BJ (cell line): ENCODE measurements around the gene MLPH. TPM values are rescaled to one million over a fixed set of nuclear protein-coding genes. Genes with fewer than 3 reads are reported as not detected.

Experiments
- CTCF ChIA-PET: fragments of 350-600 bp; formaldehyde crosslinking; extraction: SDS; loops from one replicate; lab custom pipeline; 2021; ENCODE audit warnings: antibody characterized with exemption, inconsistent platforms; lab: Yijun Ruan, JAX
- POLR2A ChIA-PET: fragments of 300-600 bp; sonication (Branson Sonifier 250); formaldehyde crosslinking; extraction: SDS; loops from one replicate; lab custom pipeline; 2021; ENCODE audit warnings: antibody characterized with exemption; lab: Charles Lee
- DNase-seq: peaks from one replicate; pipeline ENCODE4 v3.0.0-alpha.2; 2011; ENCODE audit warnings: low read depth
- H3K27me3 ChIP-seq: 2 replicates; pipeline ENCODE4 v1.6.0; 2011; ENCODE audit warnings: low read length; ENCODE audit not compliant: control insufficient read depth, insufficient read depth
- H3K36me3 ChIP-seq: 2 replicates; pipeline ENCODE4 v1.5.1; 2011; ENCODE audit warnings: low read length; ENCODE audit not compliant: control insufficient read depth, insufficient read depth
- H3K4me3 ChIP-seq: 2 replicates; pipeline ENCODE4 v1.5.1; 2011; ENCODE audit warnings: low read depth, mild to moderate bottlenecking, control low read depth, low read length
- polyA plus RNA-seq: library from polyadenylated mRNA; depleted of rRNA; stranded (reverse); fragments of >200 nt; gene quantifications from 2 replicates; pipeline ENCODE4 v1.2.3, GENCODE V29; 2011
- TF ChIP-seq, protein P1 (sequence below): IDR thresholded peaks from 2 replicates; pipeline ENCODE4 v1.5.1; 2011; ENCODE audit warnings: low read depth, mild to moderate bottlenecking, control low read depth, inconsistent platforms, low read length, moderate library complexity; ENCODE audit not compliant: insufficient read depth

MLPH gene
- polyA plus RNA-seq, 1 experiment = 18.5 TPM

DNA sequence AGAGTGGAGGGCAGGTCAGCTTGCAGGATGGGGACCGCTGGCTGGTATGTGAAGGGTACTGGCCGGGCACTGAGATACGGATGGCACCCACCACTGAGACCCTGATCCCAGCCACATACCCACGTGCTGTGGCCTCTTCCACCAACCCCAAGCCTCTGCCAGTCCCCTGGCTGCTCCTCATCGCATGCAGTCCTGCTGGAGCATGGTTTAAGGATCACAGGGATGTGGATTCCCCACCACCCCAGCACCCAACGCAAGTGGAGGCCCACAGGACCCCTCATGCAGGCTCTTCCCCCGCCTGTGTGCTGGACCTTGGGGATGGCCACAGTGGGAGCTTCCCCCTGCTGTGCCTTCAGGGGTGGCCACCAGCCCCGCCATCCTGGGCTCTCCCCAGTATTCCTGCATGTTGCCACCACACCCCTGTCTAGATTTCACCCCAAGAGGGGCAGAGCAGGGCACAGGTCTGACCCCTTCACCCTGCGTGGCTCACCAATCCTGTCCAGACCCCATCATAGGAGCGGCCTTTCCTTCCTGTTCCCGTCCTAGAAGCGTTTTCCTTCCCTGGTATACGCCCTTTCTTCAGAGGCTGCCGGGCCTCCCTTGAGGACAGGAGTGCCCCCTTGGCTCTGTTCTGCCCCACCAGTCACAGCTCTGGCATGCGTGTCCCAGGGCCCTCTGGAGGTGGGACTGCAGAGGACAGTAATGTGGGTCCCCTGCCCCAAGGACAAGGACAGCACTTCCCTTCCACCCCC, 18.3 kb downstream of the MLPH start:
- no peaks in the 10 kb centered on the region for H3K27me3 ChIP-seq
- H3K4me3 ChIP-seq = no peak overlapping the region
- no peak for DNase-seq
- ChIA-PET CTCF (interaction anchor here (0.5 to 3.6 kb wide), 4 partner anchors 29 to 351 kb away, joined by 3 to 14 read pairs (median 4); no protein-coding TSS in a partner anchor), POLR2A (no interaction called here)
- H3K36me3 ChIP-seq = peaks cover 1% of the 10 kb centered on the region
- TF ChIP-seq, protein P1, sequence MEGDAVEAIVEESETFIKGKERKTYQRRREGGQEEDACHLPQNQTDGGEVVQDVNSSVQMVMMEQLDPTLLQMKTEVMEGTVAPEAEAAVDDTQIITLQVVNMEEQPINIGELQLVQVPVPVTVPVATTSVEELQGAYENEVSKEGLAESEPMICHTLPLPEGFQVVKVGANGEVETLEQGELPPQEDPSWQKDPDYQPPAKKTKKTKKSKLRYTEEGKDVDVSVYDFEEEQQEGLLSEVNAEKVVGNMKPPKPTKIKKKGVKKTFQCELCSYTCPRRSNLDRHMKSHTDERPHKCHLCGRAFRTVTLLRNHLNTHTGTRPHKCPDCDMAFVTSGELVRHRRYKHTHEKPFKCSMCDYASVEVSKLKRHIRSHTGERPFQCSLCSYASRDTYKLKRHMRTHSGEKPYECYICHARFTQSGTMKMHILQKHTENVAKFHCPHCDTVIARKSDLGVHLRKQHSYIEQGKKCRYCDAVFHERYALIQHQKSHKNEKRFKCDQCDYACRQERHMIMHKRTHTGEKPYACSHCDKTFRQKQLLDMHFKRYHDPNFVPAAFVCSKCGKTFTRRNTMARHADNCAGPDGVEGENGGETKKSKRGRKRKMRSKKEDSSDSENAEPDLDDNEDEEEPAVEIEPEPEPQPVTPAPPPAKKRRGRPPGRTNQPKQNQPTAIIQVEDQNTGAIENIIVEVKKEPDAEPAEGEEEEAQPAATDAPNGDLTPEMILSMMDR = no peak

DNA sequence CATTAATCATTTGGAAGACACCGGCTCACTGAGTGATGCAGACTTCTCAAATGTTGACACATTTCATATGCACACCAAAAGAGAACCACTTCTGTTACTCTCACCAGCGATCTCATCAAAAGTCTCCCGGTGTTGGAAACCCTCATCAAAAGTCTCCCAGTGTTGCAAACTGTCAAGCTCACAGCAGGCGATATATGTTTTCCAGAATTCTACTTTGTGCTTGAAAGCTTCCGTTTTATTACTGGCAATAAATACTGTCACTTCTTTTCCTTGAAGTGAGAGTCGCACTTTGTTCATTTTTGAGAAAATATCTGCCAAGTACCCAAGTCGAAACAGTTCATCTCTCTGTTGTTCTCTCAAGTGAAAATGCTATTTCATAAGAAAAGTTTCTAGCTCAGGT, 20.5 kb downstream of the MLPH start:
- TF ChIP-seq, protein P1 = no peak
- no peaks in the 10 kb centered on the region for H3K27me3 ChIP-seq
- H3K4me3 ChIP-seq = no peak overlapping the region
- peaks cover 1% of the 10 kb centered on the region for H3K36me3 ChIP-seq
- DNase-seq = no peak
- POLR2A ChIA-PET = no interaction called here
- CTCF ChIA-PET = interaction anchor here (0.9 to 4.2 kb wide), 3 partner anchors 37 to 353 kb away, joined by 3 to 30 read pairs (median 5); no protein-coding TSS in a partner anchor

DNA sequence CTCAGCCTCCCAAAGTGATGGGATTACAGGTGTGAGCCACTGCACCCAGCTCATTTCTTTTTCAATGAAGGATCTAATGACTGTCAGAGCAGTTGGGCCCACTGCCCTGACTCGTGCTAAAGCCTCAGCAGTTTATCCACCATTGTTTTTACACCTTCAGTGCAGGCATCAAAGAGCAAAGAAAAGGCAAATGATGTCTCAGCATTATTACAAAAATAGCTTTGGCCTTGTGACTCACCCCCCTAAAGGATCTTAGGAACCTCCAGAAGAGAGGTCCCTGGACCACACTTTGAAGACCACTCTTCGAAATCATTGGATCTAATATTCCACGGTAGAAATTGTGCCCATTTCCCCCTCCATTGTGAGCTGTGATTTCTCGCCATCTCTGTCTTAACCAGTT, 21.3 kb downstream of the MLPH start:
- H3K27me3 ChIP-seq = no peaks in the 10 kb centered on the region
- peaks cover 1% of the 10 kb centered on the region for H3K36me3 ChIP-seq
- CTCF ChIA-PET = interaction anchor here (1.0 to 4.2 kb wide), 4 partner anchors 20 to 416 kb away, joined by 3 to 30 read pairs (median 4); no protein-coding TSS in a partner anchor
- POLR2A ChIA-PET = no interaction called here
- no peak overlapping the region for H3K4me3 ChIP-seq
- TF ChIP-seq, protein P1 = no peak
- no peak for DNase-seq

DNA sequence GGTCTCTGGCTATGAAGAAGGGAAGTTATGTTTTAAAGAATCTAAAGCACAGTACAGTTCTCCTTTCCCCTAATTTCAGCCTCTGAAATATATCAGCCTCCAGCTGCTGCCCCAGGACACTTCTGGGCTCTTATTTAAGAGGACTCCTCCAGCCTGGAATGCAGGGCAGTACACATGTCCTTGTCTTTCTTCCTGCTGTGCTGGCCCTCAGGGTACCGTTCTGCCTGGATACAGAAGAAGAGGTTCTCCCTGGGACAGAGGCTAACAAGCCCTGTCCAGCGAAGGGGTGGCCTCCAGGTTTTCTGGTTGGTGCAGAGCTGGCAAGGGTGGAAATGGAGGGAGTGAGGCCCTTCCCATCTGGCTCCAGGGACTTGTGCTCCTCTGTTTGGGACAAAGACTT, 22.1 kb downstream of the MLPH start:
- no peak for DNase-seq
- TF ChIP-seq, protein P1 = no peak
- Histone ChIP-seq H3K27me3 (no peaks in the 10 kb centered on the region), H3K4me3 (no peak overlapping the region), H3K36me3 (peaks cover 1% of the 10 kb centered on the region)
- ChIA-PET CTCF (interaction anchor here (0.7 to 4.2 kb wide), 7 partner anchors 21 to 417 kb away, joined by 3 to 30 read pairs (median 3); no protein-coding TSS in a partner anchor), POLR2A (no interaction called here)

DNA sequence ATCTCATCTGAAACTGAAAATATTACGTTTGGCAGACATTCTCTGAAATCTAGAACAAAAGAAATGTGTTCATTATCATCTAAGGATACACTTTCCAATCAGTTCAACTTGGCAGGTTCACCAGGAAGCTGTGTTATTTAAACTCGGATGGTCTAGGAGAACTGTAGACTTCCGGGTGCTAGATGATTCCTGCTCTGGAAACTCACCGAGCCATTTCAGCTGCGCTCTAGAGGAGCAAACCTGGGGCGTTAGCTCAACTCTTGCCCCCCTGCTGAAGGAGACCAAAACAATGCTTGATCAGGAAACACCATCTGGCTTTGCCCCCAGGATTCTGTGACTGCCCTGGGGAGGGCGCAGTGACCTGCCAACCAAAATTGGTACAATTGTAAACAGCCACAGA, 22.9 kb downstream of the MLPH start:
- ChIA-PET POLR2A (no interaction called here), CTCF (interaction anchor here (0.8 to 4.2 kb wide), 8 partner anchors 9 to 353 kb away, joined by 3 to 30 read pairs (median 4); no protein-coding TSS in a partner anchor)
- Histone ChIP-seq H3K4me3 (no peak overlapping the region), H3K36me3 (peaks cover 1% of the 10 kb centered on the region), H3K27me3 (no peaks in the 10 kb centered on the region)
- TF ChIP-seq, protein P1 = no peak
- DNase-seq = no peak
